HG03159 (cell line): ENCODE measurements around the gene ATP11C.
"Not testable (repeated sequence)": the region's sequence is repeated elsewhere in the genome, so short reads cannot be mapped to it uniquely, and the experiment has no call there.

Experiments
- ATAC-seq: cut with Tn5 transposase; IDR thresholded peaks from one replicate; pipeline ENCODE4 v1.9.1; 2021; ENCODE audit warnings: mild to moderate bottlenecking, moderate library complexity; ENCODE audit not compliant: unreplicated experiment

ATP11C gene

DNA sequence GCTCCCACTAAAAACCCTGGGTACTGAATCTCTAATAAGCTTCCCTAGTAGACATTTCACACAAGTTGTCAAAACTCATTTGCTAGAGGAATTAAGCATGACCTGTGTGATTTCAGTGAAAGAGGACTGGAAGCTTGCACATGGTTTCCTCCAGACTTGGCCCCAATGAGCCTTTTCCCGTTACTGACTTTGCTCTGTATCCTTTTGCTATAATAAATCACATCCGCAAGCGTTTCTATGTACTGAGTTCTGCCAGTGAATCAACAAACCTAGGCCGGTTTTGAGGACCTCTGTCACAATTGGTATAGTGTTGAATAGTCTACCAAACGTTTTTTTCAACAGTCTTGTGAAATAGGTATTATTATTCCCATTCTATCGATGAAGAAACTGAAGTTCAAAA, 8.2 kb downstream of the ATP11C start:
- ATAC-seq = no peak

DNA sequence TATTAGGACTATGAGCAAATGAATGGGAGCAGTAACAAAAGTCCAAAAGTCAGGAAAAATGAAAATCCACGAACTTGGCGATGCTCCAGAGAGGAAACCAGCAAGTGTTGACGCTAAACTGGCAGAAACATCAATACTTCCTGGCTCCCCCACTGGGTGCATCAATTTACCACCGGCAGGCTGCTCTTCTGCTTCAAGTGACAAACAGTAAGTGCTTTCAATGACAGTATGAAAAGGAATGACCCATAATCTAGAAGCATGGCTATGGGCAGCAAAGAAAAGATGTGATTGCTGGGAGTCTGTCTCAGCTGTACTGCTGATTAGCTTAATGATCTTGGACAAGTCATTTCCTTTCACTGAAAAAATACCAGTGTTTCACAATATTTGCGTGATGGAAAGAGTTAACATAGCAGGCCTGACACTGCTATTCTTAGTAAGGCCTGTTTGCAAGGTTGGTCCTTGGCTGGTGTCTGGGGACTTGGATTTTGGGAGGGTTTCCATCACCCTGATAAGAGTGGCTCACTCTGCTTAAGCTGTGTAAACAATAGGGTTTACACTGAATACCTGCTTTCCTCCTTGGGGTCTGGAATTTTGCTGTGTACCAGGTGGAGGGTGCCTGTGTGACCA, 8.7 kb downstream of the ATP11C start:
- no peak for ATAC-seq

GRCh38 chrX:139921142-139921541, 11.7 kb downstream of the ATP11C start:
- not testable (repeated sequence) for ATAC-seq

DNA sequence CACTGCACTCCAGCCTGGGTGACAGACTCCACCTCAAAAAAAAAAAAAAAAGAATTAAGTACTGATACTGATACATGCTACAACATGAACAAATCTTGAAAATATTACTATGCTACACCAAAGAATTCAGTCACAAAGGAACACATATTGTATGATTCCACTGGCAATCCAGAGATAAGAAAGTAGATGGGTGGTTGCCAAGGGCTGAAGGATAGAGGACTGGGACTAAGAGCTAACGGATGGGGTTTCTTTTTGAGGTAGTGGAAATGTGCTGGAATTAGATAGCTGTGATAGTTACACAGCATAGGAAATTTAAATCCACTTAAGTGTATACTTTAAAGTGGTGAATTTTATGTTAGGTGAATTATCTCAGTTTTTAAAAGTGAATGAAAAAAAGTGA, 12.5 kb downstream of the ATP11C start:
- no peak for ATAC-seq

GRCh38 chrX:139914421-139914820, 18.4 kb downstream of the ATP11C start:
- ATAC-seq = no peak

GRCh38 chrX:139909712-139910111, 23.1 kb downstream of the ATP11C start:
- ATAC-seq = no peak

DNA sequence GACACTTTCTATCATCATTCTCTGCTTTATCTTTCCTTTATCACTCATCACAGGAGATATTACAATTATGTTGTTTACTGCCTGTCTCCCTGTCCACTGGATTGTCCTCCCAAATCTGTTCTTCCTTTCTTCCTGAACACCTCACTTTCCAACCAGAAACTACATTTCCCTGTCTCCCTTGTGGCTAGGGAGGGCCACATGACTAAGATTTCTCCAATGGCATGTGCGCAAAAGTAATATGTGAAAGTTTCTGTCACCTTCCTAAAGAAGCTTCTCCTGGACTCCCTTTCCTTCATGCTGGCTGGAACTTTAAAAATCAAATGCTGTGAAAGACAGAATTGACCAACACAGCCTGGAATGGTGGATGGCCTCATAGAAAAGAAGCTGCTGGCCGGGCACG, 25.8 kb downstream of the ATP11C start:
- no peak for ATAC-seq

DNA sequence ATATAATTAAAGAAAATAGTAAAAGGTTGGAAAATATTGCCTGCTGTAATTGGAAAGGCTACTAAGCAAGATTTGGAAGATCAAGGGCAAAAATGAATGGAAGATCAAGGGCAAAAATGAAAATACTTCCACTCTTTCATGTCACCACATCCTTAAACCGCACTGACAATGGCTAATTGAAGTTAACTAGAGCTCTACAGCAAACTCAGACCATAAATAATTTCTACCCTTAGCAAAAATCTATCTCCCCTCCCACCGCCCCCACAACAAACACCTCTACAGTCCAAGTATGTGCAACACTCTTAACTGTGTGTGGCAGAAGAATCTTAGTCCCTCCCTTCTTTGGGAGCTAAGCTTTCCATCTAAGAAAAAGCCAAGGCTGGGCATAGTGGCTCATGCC, 27.1 kb downstream of the ATP11C start:
- no peak for ATAC-seq

GRCh38 chrX:139905051-139905450, 27.8 kb downstream of the ATP11C start:
- ATAC-seq = no peak

- ATAC-seq = no peak
Observed at GRCh38 chrX:139903210-139903609, 29.6 kb downstream of the ATP11C start.

DNA sequence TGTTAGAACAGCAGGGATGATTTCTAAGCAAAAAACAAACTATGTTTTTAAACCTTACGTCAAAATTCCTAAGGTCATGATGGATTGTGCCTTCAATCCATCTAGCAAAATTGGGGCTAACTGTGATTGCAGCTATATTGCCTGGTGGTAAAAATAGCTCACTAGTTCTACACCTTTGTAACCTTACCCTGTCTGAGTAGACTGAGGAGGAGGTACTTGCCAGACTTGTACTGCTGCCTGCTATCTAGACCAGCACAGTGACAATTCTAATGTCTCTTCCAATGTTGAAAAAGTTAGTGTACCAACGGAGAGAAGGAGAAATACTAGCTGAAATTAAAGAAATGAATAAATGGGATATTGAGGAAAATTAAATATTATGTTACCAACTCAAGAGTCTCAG, 30.3 kb downstream of the ATP11C start:
- ATAC-seq = no peak

DNA sequence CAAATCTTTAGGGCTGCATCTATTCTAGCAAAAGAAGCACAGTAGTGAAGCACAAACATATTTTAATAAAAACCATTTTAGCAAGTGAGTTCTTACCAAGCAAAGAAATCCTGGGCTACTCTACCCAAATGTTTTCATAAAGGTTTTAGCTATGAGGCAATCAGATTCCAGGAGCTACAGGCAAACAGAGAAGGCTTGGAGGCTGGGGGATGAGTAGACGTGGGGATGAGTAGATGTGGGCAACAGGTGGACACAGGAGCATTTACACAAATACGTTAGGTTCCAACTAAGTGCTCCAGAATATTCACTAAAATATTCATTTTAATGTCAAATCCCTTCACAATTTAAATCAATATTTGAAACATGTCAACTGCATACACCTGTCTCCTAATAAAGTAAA, 34.5 kb downstream of the ATP11C start:
- no peak for ATAC-seq

- peak; percentile 76 for ATAC-seq
Observed at GRCh38 chrX:139892512-139892911, 40.3 kb downstream of the ATP11C start.

DNA sequence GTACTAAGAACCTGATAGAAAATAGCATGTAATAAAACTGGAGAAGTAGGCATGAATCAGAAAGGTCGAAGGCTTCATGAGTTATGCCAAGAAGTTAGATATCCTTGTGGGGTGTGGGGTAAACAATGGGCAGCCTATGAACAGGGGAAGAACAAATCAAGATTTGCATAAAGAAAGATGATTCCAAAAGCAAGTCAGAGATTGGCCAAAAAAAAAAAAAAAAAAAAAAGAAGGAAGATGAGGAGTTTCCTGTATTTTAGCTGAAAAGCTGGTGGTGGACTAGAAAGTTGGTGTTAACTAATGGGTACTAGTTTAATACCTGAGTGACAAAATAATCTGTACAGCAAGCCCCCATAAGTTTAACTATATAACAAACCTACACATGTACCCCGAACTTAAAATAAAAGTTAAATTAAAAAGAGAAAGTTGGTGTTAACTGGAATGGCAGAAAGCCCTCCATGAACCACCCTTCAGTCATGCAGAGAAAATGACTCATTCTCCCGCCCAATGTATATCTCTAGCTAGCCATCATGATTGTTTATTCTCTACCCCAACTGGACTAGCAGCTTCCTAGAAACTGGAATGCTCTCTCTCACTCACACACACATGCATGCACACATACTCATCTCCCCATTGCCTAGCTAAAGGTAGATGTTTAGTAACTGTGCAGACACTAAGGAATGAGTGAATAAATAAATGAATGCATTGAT, 41.7 kb downstream of the ATP11C start:
- ATAC-seq = no peak

DNA sequence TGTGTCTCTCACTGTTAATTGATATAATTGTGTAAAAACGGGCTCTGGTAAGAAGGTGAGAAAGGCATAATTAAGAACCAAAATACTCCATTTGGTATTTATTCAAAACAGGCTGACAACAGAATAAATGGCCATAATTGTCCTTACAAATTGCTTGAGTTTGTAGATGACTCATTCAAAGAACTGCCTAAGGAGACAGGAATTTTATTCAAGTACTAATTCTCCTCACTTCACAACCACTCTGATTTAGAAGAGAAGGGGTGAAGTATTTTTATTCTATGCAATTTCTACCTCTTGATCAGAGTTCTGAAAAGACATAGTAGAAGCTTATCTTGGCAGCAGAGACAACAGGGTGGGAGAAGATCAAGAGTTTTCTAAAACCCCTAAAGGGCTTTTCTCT, 43.1 kb downstream of the ATP11C start:
- no peak for ATAC-seq

GRCh38 chrX:139883984-139884383, 48.9 kb downstream of the ATP11C start:
- no peak for ATAC-seq

GRCh38 chrX:139882299-139882698, 50.6 kb downstream of the ATP11C start:
- ATAC-seq = no peak

GRCh38 chrX:139881572-139881971, 51.3 kb downstream of the ATP11C start:
- no peak for ATAC-seq

DNA sequence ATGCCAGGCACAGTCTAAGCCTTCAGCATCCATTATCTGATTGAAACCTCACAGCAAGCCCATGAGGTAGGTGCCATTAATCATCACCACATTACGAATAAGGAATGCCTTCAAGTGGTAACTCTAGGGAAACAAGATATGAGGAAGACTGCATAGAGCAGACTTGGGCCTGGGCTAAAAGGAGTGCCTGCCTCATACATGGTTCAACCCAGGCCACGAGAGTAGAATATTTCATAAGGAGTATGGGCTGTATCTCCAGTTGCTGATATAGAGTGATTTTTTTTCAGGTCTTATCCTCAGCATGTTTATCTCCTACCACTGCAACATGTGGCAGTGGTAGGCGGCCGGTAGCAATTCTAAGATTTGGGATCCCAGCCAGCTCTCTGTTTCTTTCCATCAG, 51.7 kb downstream of the ATP11C start:
- no peak for ATAC-seq

DNA sequence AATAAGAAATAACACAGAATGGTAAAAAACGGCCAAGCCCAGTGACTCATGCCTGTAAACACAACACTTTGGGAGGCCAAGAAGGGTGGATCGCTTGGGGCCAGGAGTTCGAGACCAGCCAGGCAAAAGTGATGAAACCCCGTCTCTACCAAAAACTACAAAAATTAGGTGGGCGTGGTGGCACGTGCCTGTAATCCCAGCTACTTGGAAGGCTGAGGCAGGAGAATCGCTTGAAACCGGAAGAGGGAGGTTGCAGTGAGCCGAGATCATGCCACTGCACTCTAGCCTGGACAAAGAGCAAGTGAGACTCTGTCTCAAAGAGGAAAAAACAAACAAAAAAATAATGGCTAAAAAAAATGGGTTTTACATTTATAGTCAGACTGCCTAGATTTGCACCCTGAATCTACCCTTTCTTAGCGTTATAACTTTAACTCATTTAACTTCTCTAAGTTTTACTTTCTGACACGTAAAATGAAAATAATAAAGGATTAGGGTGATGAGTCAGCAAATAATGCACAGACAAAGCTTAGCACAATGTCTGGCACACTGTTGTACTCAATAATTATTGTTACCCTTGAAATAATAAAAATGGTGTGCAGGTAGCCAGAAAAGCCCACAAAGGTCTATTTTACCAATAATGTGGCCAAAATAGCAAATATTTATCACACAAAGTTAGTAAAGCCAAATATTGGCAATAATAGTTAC, 55.0 kb downstream of the ATP11C start:
- ATAC-seq = no peak

- ATAC-seq = no peak
Observed at GRCh38 chrX:139875841-139876240, 57.0 kb downstream of the ATP11C start.

DNA sequence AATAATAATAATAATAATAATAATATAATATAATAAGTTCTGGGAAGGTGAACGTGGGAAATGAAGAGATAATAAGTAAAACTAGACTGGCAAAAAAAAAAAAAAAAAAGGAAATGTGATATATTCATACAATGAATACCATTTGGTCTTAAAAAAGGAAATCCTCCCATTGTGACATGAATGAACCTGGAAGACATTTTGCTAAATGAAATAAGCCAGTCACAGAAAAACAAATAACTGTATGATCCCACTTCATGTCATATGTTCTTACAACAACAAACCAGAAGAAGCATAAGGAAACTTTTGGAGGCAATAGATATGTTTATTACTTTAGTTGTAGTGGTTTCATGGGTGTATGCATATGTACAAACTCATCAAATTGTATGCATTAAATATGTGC, 63.1 kb downstream of the ATP11C start:
- ATAC-seq = no peak
